Measurements from ENCODE around the gene ANXA6. TPM values are rescaled to one million over a fixed set of nuclear protein-coding genes. Genes with fewer than 3 reads are reported as not detected.
"Not testable (repeated sequence)": the region's sequence is repeated elsewhere in the genome, so short reads cannot be mapped to it uniquely, and the experiment has no call there.

The ANXA6 gene
- total and polyA plus RNA-seq, 5 donors = 203 to 238 (median 230) TPM

DNA sequence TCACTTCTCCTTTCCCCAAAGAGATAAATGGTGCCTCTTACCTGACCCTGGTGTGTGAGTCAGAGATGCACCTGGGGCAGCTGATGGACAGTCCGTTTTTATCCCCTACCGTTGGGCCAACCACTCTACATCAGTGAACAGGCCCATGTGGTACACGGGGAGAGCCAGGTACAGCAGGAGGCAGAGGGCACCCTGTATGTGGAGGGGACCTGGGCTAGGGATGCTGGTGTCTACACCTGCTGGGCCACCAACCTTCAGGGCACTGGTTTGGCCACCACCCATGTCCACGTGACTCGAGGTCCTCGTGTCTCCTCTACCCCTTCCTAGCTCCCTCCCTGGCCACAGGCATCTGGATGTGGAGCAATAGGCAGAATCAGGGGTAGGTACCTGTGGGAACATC, 22.7 kb upstream of the ANXA6 start:
- intact Hi-C loops (cut with DNase I) = no loop called here
- no peak overlapping the region for H3K27ac ChIP-seq (ENCODE audit: low read length)

DNA sequence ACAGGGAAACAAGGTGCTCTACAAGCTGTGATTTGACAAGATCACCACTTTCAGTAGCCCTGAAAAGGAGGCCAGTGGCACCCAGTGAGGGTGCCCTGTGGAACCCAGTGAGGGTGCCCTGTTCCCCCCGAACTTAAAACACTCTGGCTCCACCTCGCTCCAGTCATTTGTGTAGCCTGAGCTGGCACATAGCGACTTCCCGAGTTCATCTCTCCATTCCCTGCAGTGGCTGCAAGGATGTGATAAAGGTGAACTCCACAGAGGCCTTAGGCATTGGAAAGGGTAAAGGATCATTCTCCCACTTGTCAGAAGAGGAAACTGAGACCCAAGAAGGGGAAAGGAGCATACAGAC, 21.9 kb upstream of the ANXA6 start:
- DNase-seq (no peak), ATAC-seq (no peak)

More for the DNA sequence above, 22.7 kb upstream of the ANXA6 start:
- H3K4me1 ChIP-seq (ENCODE audit: control insufficient read depth, insufficient read depth, low read length) = no peaks in the 10 kb centered on the region
- H3K9me3 ChIP-seq (ENCODE audit: control insufficient read depth, low read length) = no peaks in the 10 kb centered on the region
- 93% methylated on average over 6 of the region's 6 CpGs for WGBS
- no peak overlapping the region for H3K4me3 ChIP-seq (ENCODE audit: low read length)
- H3K27me3 ChIP-seq (ENCODE audit: control insufficient read depth, insufficient read depth) = no peaks in the 10 kb centered on the region
- DNase-seq (no peak), ATAC-seq (no peak)

DNA sequence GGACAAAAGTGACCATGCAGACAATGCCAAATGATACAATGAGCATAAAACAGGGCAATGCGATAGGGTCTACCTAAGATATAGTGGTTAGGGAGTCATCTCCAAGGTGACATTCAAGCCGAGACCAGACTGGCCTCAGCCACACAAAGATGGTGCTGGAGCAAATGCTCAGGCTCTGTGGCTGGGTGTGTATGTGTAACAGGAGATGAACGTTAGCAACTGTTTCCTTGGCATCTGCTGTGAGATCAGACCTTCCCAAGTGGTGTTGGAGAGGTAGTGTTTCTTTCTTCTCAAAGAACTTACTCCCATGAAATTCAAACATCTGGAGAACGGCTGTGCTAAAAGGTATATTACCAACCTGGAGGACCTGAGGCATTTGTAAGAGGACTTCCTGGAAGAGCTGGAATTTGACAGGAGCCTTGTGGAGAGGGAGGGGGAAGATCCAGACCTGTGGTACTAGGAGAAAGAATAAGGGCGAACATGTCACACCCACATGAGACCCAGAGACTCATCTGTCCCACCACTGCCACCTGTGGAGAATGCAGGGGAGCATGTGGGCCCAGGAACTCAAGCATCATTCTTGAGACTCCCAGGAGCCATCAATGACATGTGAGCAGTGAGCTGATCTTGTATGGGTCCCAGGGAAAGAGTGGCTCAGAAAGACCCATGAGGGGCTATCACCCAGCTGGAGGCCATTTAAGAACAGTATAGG, 21.4 kb upstream of the ANXA6 start:
- intact Hi-C loops (cut with DNase I) = loop anchor here in 1 of 4 donors (10.0 kb wide), 1 partner anchor 56 kb away; no protein-coding TSS in a partner anchor
- H3K9me3 ChIP-seq (ENCODE audit: control insufficient read depth, low read length) = no peaks in the 10 kb centered on the region
- no peak overlapping the region for H3K4me3 ChIP-seq (ENCODE audit: low read length)
- 81% methylated on average over 5 of the region's 5 CpGs for WGBS
- DNase-seq (no peak), ATAC-seq (no peak)
- H3K27me3 ChIP-seq (ENCODE audit: control insufficient read depth, insufficient read depth) = no peaks in the 10 kb centered on the region
- H3K4me1 ChIP-seq (ENCODE audit: control insufficient read depth, insufficient read depth, low read length) = peaks cover 3% of the 10 kb centered on the region
- no peak overlapping the region for H3K27ac ChIP-seq (ENCODE audit: low read length)

More for the DNA sequence above, 21.9 kb upstream of the ANXA6 start:
- Histone ChIP-seq H3K4me1 (ENCODE audit: control insufficient read depth, insufficient read depth, low read length) (no peaks in the 10 kb centered on the region), H3K27me3 (ENCODE audit: control insufficient read depth, insufficient read depth) (no peaks in the 10 kb centered on the region), H3K9me3 (ENCODE audit: control insufficient read depth, low read length) (no peaks in the 10 kb centered on the region), H3K4me3 (ENCODE audit: low read length) (no peak overlapping the region), H3K27ac (ENCODE audit: low read length) (no peak overlapping the region)
- WGBS = 91% methylated on average over 4 of the region's 4 CpGs
- intact Hi-C loops (cut with DNase I) = loop anchor here in 1 of 4 donors (10.0 kb wide), 1 partner anchor 55 kb away; no protein-coding TSS in a partner anchor

DNA sequence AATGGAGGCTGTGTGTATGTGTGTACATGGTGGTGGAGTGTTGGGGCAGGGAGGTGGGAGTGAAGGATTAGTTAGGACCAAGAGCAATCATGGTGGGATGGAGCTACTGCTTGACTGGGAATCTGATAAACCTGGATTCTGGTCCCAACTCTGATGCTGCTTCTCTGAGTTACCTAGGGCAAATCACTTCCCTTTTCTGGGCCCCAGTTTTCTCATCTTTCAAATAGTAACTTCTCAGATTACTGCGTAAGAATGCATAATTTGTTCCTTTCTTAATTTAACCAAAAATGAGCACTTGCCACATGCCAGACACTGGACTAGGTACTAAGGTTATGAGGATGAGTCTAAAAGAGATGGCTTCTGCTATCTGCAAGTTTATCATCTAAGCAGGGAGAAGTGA, 20.8 kb upstream of the ANXA6 start:
- H3K27me3 ChIP-seq (ENCODE audit: control insufficient read depth, insufficient read depth) = no peaks in the 10 kb centered on the region
- peaks cover 3% of the 10 kb centered on the region for H3K4me1 ChIP-seq (ENCODE audit: control insufficient read depth, insufficient read depth, low read length)
- DNase-seq (no peak), ATAC-seq (no peak)
- H3K9me3 ChIP-seq (ENCODE audit: control insufficient read depth, low read length) = no peaks in the 10 kb centered on the region
- intact Hi-C loops (cut with DNase I) = loop anchor here in 1 of 4 donors (10.0 kb wide), 1 partner anchor 56 kb away; no protein-coding TSS in a partner anchor
- WGBS = 94% methylated on average over 1 of the region's 1 CpG
- H3K4me3 ChIP-seq (ENCODE audit: low read length) = no peak overlapping the region
- no peak overlapping the region for H3K27ac ChIP-seq (ENCODE audit: low read length)

DNA sequence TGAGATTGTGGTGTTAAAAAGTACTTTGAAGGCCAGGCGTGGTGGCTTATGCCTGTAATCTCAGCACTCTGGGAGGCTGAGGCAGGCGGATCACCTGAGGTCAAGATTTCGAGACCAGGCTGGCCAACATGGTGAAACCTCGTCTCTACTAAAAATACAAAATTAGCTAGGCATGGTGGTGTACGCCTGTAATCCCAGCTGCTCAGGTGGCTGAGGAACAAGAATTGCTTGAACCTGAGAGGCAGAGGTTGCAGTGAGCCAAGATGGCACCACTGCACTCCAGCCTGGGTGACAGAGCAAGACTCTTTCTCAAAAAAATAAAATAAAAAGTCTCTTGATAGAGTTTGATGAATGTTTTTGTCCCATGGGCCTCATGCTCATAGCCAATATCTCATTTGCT, 18.7 kb upstream of the ANXA6 start:
- DNase-seq; H3K4me1 ChIP-seq (ENCODE audit: control insufficient read depth, insufficient read depth, low read length); H3K27me3 ChIP-seq (ENCODE audit: control insufficient read depth, insufficient read depth); H3K9me3 ChIP-seq (ENCODE audit: control insufficient read depth, low read length); H3K4me3 ChIP-seq (ENCODE audit: low read length); ATAC-seq; H3K27ac ChIP-seq (ENCODE audit: low read length): not testable (repeated sequence)
- intact Hi-C loops (cut with DNase I) = loop anchor here in 1 of 4 donors (10.0 kb wide), 1 partner anchor 59 kb away; no protein-coding TSS in a partner anchor
- 93% methylated on average over 5 of the region's 5 CpGs for WGBS

DNA sequence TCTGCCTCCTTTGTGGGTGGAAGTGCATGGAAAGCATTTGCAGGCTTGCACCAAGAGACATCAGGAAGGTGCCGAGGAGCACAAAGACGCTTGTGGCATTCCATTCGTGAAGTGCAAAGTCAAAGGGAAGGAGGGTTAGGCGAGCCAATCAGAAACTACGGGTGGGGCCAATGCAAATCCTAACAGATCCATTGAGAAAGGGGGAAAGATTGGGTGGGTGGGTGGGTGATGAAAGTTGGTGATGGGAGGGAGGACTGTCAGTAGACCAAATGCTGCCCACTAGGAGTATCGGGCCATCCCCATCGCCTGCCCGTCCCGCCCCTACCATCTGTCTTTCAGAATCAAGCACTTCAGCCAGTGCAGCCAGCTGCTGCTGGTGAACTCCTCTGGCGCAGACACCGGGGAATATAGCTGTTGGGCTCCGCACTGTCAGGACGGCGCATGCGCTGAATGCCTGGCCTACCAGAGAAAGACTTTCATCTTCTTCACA, 17.1 kb upstream of the ANXA6 start:
- Histone ChIP-seq H3K9me3 (ENCODE audit: control insufficient read depth, low read length) (no peaks in the 10 kb centered on the region), H3K27me3 (ENCODE audit: control insufficient read depth, insufficient read depth) (no peaks in the 10 kb centered on the region), H3K4me3 (ENCODE audit: low read length) (no peak overlapping the region), H3K27ac (ENCODE audit: low read length) (peak overlapping the region; percentile 12), H3K4me1 (ENCODE audit: control insufficient read depth, insufficient read depth, low read length) (peaks cover 3% of the 10 kb centered on the region)
- DNase-seq (peak; percentile 46 to 79 (median 64)), ATAC-seq (peak; percentile 59 to 62)
- intact Hi-C loops (cut with DNase I) = loop anchor here in 1 of 4 donors (10.0 kb wide), 1 partner anchor 60 kb away; no protein-coding TSS in a partner anchor
- WGBS = 60% methylated on average over 15 of the region's 15 CpGs

DNA sequence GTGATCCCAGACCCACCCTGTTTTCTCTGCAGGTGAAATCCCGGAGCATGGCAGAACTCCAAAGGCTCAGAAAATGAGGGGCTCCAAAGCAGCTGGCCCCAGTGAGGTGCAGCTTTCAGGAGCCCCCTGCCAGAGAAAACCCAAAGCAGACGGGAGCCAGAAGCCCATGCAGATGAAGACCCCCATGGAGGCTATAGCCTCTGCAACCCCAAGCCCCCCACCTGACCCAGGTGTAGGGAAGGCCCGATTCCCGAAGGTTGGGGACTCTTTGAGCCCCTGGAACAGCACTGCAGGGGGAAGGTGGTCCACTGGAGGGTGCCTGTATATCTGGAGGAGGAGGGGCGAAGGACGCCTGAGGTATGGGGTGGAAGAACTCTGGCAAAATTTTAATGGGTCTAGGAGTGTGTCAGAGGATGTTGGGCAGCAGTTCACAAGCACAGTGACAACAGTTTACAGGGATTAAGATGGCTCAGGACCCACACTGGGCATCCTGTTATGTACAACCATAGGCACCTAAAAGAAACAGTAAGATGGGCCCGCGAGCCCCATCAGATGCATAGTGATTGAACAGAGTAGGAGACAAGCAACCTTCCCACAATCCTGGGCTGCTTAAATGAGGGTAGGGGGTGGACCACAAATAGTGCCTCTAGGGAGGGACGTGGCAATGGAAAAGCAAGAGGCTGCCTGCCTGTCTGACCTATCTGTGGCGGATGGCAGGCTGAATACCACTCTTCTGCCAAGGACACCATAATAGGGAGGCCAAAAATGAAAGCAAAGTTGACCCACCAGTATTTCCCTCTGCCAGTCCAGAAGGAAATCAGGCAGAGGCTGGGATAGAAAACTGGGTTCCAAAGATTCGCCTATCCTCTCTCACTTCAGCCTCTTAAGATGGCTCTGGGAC, 16.4 kb upstream of the ANXA6 start:
- Histone ChIP-seq H3K27ac (ENCODE audit: low read length) (peak overlapping the region; percentile 12), H3K4me1 (ENCODE audit: control insufficient read depth, insufficient read depth, low read length) (peaks cover 3% of the 10 kb centered on the region), H3K4me3 (ENCODE audit: low read length) (no peak overlapping the region), H3K27me3 (ENCODE audit: control insufficient read depth, insufficient read depth) (no peaks in the 10 kb centered on the region), H3K9me3 (ENCODE audit: control insufficient read depth, low read length) (no peaks in the 10 kb centered on the region)
- WGBS = 81% methylated on average over 11 of the region's 11 CpGs
- ATAC-seq = peak; percentile 36 to 40
- DNase-seq = no peak
- intact Hi-C loops (cut with DNase I) = loop anchor here in 1 of 4 donors (10.0 kb wide), 1 partner anchor 61 kb away; no protein-coding TSS in a partner anchor

DNA sequence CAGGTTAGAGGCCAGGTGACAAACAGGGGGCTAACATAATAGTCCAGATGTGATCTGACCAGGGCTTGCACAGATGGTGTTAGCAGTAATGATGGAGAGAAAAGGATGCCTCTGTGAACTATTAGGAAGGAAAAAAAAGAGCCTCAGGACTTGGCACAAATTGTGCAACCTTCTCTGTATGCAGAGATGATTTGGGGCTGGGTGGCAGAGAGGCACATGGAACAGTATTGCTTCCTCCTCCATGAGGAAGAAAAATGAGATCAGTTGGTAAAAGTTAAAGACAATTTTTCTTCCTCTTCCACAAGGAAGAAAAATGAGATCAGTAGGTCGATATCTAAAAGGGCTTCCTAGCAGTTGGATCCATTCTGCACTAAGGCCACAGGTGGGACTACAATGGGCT, 13.9 kb upstream of the ANXA6 start:
- ATAC-seq = no peak
- WGBS = 71% methylated on average over 1 of the region's 1 CpG
- intact Hi-C loops (cut with DNase I) = loop anchor here in 1 of 4 donors (10.0 kb wide), 1 partner anchor 63 kb away; no protein-coding TSS in a partner anchor

DNA sequence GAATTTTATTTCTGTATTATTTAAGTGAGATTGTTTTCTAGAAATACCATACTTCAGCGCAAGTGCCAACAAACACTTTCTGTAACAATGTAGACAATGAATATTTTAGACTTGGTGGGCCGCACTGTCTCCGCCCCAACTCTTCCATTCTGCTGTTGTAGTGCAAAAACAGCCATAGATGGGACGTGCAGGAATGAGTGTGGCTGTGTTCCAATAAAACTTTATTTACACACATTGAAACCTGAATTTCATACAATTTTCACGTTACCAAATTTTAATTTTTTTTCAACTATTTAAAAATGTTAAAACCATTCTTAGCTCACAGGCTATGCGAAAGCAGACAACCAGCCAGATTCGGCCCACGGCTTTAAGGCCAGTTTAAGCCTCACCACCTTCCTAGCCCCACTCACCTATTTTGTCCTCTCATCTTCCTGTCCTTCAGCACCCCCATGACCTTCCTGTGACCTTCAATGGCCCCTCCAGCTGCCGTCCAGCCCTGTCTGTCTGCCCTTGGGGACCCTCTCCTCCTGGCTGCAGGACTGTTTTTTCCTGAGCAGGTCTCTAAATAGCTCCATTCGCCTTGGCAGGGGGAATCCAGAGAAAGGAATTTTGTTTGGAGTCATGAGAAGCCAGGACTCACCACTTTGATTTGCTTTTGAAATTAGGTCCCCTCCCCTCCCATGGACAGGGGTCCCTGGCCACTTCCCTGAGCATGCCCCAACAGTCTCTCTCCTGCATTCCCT, 11.2 kb upstream of the ANXA6 start:
- WGBS = 78% methylated on average over 10 of the region's 10 CpGs
- intact Hi-C loops (cut with DNase I) = loop anchor here in 2 of 4 donors (5.0 kb wide), 2 partner anchors 69 to 116 kb away; no protein-coding TSS in a partner anchor

More for the DNA sequence above, 13.9 kb upstream of the ANXA6 start:
- DNase-seq = no peak
- H3K4me3 ChIP-seq (ENCODE audit: low read length) = no peak overlapping the region
- no peaks in the 10 kb centered on the region for H3K9me3 ChIP-seq (ENCODE audit: control insufficient read depth, low read length)
- H3K27me3 ChIP-seq (ENCODE audit: control insufficient read depth, insufficient read depth) = no peaks in the 10 kb centered on the region
- H3K4me1 ChIP-seq (ENCODE audit: control insufficient read depth, insufficient read depth, low read length) = peaks cover 3% of the 10 kb centered on the region
- no peak overlapping the region for H3K27ac ChIP-seq (ENCODE audit: low read length)

DNA sequence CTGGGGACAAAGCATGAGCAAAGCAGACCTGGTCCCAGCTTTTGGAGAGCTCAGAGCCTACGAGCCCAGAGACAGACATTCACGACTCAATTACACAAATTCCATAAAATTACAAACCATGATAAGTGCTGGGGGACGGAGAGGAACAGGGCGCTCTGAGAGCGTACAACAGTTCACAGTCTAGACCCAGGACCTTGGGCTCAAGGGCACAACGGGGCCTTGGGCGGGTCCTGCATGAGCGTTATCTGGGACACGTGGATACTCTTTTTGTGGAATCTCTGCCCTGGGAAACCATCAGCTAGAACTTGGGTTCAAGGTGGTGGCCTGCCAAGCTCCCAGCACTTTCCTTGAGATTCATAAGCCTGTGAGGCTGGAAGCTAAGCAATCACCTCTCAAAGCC, 9.4 kb upstream of the ANXA6 start:
- H3K4me3 ChIP-seq (ENCODE audit: low read length) = no peak overlapping the region
- 77% methylated on average over 9 of the region's 9 CpGs for WGBS
- DNase-seq = no peak

More for the DNA sequence above, 11.2 kb upstream of the ANXA6 start:
- Histone ChIP-seq H3K9me3 (ENCODE audit: control insufficient read depth, low read length) (no peaks in the 10 kb centered on the region), H3K4me1 (ENCODE audit: control insufficient read depth, insufficient read depth, low read length) (peaks cover 3% of the 10 kb centered on the region), H3K4me3 (ENCODE audit: low read length) (no peak overlapping the region), H3K27ac (ENCODE audit: low read length) (no peak overlapping the region), H3K27me3 (ENCODE audit: control insufficient read depth, insufficient read depth) (no peaks in the 10 kb centered on the region)
- DNase-seq (no peak), ATAC-seq (no peak)

More for the DNA sequence above, 9.4 kb upstream of the ANXA6 start:
- H3K9me3 ChIP-seq (ENCODE audit: control insufficient read depth, low read length) = no peaks in the 10 kb centered on the region
- peaks cover 3% of the 10 kb centered on the region for H3K4me1 ChIP-seq (ENCODE audit: control insufficient read depth, insufficient read depth, low read length)
- H3K27me3 ChIP-seq (ENCODE audit: control insufficient read depth, insufficient read depth) = no peaks in the 10 kb centered on the region
- ATAC-seq = no peak
- H3K27ac ChIP-seq (ENCODE audit: low read length) = no peak overlapping the region
- intact Hi-C loops (cut with DNase I) = loop anchor here in 2 of 4 donors (5.0 kb wide), 2 partner anchors 70 to 115 kb away; no protein-coding TSS in a partner anchor
